ENCODE results near the gene PTPRCAP. TPM values are rescaled to one million over a fixed set of nuclear protein-coding genes. Genes with fewer than 3 reads are reported as not detected.

PTPRCAP gene
- total RNA-seq, 1 experiment from 2014 or later, result 0.15 TPM

GRCh38 chr11:67435031-67435726 lies 2.3 kb downstream of the PTPRCAP start:
- Histone ChIP-seq H3K4me1 (ENCODE audit: insufficient read depth, low read length) (no peaks in the 10 kb centered on the region), H4K20me1 (ENCODE audit: low read length) (no peaks in the 10 kb centered on the region), H3K4me2 (ENCODE audit: low read length) (no peak overlapping the region), H3K27me3 (ENCODE audit: low read length) (no peaks in the 10 kb centered on the region), H3K79me2 (ENCODE audit: low read length) (peaks cover 14% of the 10 kb centered on the region), H3K4me3 (ENCODE audit: low read length) (no peak overlapping the region), H3K9me3 (ENCODE audit: low read length) (no peaks in the 10 kb centered on the region), H3K9me2 (replicated peaks; ENCODE audit: low read length) (no peaks in the 10 kb centered on the region), H2AFZ (ENCODE audit: low read length) (no peak overlapping the region), H3K9ac (ENCODE audit: low read length) (no peak overlapping the region), H3K27ac (ENCODE audit: low read length) (no peak overlapping the region), H3F3A (ENCODE audit: low read length, unreplicated experiment) (peaks cover 9% of the 10 kb centered on the region), H3K36me3 (ENCODE audit: low read depth, low read length) (peaks cover 45% of the 10 kb centered on the region)
- BruUV-seq (replicated peaks), result no TSS peak
- DNase-seq (no peak), ATAC-seq (no peak)
- TF ChIP-seq CTCF (conservative IDR thresholded peaks at IDR 0.05; ENCODE audit: low read depth, low read length), result no peak
- TF ChIP-seq EZH2phosphoT487 (IDR thresholded peaks at IDR 0.05; ENCODE audit: borderline replicate concordance, low read length), result no peak
- no peak for TF ChIP-seq EZH2 (IDR thresholded peaks at IDR 0.05; ENCODE audit: low read length, unreplicated experiment)
- POLR2A ChIA-PET (ENCODE audit: unreplicated experiment), result no interaction called here
- intact Hi-C loops (cut with micrococcal nuclease), result no loop called here
- CTCF ChIA-PET, result no interaction called here

DNA sequence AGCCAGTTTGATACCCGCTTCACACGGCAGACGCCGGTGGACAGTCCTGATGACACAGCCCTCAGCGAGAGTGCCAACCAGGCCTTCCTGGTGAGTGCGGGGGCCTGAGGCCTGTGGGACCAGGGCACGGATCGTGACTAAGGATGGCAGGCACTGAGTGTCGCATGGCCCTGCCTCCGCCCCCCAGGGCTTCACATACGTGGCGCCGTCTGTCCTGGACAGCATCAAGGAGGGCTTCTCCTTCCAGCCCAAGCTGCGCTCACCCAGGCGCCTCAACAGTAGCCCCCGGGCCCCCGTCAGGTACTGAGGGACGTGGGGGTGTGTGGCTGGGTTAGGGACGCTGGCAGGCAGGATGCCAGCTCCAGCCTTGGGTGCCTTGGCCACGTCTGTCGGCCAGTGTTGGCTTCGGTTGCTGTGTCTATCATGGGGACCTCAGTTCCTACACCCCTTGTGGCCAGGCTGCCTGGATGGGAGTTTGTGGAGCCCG lies 3.0 kb downstream of the PTPRCAP start:
- peaks cover 49% of the 10 kb centered on the region for H3K36me3 ChIP-seq (ENCODE audit: low read depth, low read length)
- no peak for DNase-seq
- peaks cover 9% of the 10 kb centered on the region for H3F3A ChIP-seq (ENCODE audit: low read length, unreplicated experiment)
- H3K4me3 ChIP-seq (ENCODE audit: low read length), result no peak overlapping the region
- H3K9ac ChIP-seq (ENCODE audit: low read length), result no peak overlapping the region
- no peaks in the 10 kb centered on the region for H4K20me1 ChIP-seq (ENCODE audit: low read length)
- no peak overlapping the region for H3K27ac ChIP-seq (ENCODE audit: low read length)
- ChIA-PET CTCF (no interaction called here), POLR2A (ENCODE audit: unreplicated experiment) (no interaction called here)
- H2AFZ ChIP-seq (ENCODE audit: low read length), result no peak overlapping the region
- intact Hi-C loops (cut with micrococcal nuclease), result no loop called here
- H3K9me3 ChIP-seq (ENCODE audit: low read length), result no peaks in the 10 kb centered on the region
- peaks cover 22% of the 10 kb centered on the region for H3K79me2 ChIP-seq (ENCODE audit: low read length)
- H3K9me2 ChIP-seq (replicated peaks; ENCODE audit: low read length), result no peaks in the 10 kb centered on the region
- ATAC-seq, result no peak
- no TSS peak for BruUV-seq (replicated peaks)
- peaks cover 7% of the 10 kb centered on the region for H3K4me1 ChIP-seq (ENCODE audit: insufficient read depth, low read length)
- no peaks in the 10 kb centered on the region for H3K27me3 ChIP-seq (ENCODE audit: low read length)
- no peak for TF ChIP-seq EZH2phosphoT487 (IDR thresholded peaks at IDR 0.05; ENCODE audit: borderline replicate concordance, low read length)
- TF ChIP-seq EZH2 (IDR thresholded peaks at IDR 0.05; ENCODE audit: low read length, unreplicated experiment), result no peak
- TF ChIP-seq CTCF (conservative IDR thresholded peaks at IDR 0.05; ENCODE audit: low read depth, low read length), result no peak
- no peak overlapping the region for H3K4me2 ChIP-seq (ENCODE audit: low read length)
